Neural progenitor cell (in vitro differentiated cells): ENCODE measurements around the gene UBE2S.

Experiments
- CTCF ChIP-seq: fragments of 200-600 bp; sonication (generic); IDR thresholded peaks from 2 replicates; pipeline ENCODE4 v1.5.1; 2017; ENCODE audit warnings: antibody characterized with exemption, mild to moderate bottlenecking
- EZH2 ChIP-seq: fragments of 200-600 bp; sonication (generic); IDR thresholded peaks from 2 replicates; pipeline ENCODE4 v1.6.1; 2017; ENCODE audit warnings: antibody characterized with exemption, mild to moderate bottlenecking, moderate library complexity

DNA sequence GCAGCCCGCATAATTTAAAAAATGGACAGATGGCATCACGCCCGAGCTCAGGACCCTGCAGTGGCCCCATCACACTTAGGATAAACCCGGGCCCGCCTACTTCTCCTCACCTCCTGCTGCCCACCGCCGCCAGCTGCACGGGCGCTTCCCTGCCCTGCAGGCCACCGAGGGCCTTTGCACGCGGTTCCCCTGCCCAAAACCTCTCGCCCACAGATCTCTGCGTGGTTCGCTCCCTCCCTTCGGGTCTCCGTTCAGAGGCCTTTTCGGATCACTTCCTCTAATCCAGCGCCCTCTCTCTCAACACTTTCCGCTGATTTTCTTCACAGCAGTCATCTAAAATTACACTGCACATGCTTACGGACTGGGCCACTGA, 33.7 kb upstream of the UBE2S start:
- no peak for TF ChIP-seq CTCF
- TF ChIP-seq EZH2: no peak
